Fibroblast of lung (primary cell): ENCODE data around the gene RCBTB2.

Experiments used
- CTCF ChIP-seq, 2 donors: IDR thresholded peaks in 1 of 2; conservative IDR thresholded peaks in 1 of 2; 1 replicate in 1 of 2; 2 replicates in 1 of 2; pipeline ENCODE4 v1.5.1; 2011 to 2012; ENCODE audit warnings: low read length in 2 of 2, control low read depth in 1 of 2, inconsistent platforms in 1 of 2, low read depth in 1 of 2, mild to moderate bottlenecking in 1 of 2
- EZH2 ChIP-seq: IDR thresholded peaks from 2 replicates; pipeline ENCODE4 v1.5.1; 2012; ENCODE audit warnings: low read length, control low read depth, mild to moderate bottlenecking; ENCODE audit errors: missing control alignments

- TF ChIP-seq CTCF (conservative IDR thresholded peaks at IDR 0.05 in 1 of 2, IDR thresholded peaks at IDR 0.05 in 1 of 2; ENCODE audit: low read depth in 1 of 2, low read length in 2 of 2) = no peak
- no peak for TF ChIP-seq EZH2
These were observed 6.6 kb downstream of the RCBTB2 start for GRCh38 chr13:48526286-48526685.
